Glomerular visceral epithelial cell (primary cell): ENCODE data around the gene PPWD1.
A peak's percentile ranks its signal among the peaks of the same experiment; 100 is the strongest.
"Not testable (repeated sequence)": the region's sequence is repeated elsewhere in the genome, so short reads cannot be mapped to it uniquely, and the experiment has no call there.

Source experiments
- DNase-seq: peaks from one replicate; pipeline ENCODE4 v3.0.0-alpha.2; 2016; ENCODE audit errors: extremely low spot score

The PPWD1 gene

DNA sequence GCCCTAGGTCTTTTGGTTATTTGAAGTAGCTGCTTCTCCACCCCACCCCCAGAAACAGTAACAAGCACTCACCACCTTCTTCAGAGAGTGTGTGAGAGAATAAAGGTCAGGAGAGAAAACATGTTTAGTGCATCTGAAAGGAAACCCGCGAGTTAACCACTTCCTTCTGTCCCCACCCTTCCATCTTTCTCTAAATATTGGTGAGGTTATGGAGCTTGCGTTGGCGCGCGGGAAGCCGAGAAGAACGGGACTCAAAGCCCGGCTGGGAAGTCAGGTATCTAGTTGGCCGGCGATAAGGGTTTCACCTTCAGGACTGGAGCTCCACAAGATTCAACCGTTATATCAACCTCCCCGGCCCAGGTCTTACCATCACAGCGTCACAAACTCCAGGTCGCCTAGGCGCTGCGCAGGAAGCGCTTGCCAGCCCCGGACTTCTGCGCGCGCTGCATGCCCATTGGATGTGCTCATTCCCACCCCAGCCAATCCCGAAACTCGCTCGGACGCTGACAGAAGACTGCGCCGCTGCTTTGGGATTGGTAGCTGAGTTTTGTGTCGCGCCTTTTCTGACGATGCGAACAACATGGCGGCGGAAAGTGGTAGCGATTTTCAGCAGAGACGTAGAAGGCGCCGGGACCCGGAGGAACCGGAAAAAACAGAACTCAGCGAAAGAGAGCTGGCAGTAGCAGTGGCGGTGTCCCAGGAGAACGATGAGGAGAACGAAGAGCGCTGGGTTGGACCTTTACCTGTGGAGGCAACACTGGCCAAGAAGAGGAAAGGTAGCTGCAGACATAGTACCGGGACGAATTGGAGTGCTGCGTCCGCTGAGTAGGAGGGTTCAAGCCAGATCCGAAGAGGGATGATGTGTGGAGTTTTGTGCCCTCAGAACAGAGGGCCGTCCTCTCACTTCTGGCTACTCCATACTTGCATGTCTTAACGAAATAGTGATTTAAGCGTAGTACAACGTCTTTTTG is at the start of gene PPWD1, which contains the start of gene CENPK:
Gene PPWD1, plus strand, starts transcription at position 566 of the 971 bp plus-strand sequence. Its CDS starts 15 bp downstream, at position 581.
Gene CENPK, minus strand, starts transcription at position 438 of the 971 bp plus-strand sequence. CDS start 8,261 bp downstream, outside the sequence.
- peak; percentile 97 for DNase-seq

DNA sequence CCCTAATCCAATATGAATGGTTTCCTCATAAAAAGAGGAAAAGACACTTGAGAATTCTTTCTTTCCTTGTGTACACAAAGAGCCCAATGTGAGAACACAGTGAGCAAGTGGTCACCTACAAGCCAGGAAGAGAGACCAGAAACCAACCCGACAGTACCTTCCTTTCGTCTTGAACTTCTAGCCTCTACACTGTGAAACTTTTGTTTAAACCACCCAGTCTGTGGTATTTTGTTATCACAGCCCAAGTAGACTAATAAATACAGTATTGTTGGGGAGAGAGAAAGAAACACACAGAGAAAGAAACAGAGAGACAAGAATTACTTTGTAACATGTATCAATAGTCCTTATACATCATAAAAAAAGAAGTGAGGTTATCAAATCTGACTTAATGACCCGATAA is 37.4 kb upstream of the PPWD1 start:
- DNase-seq, result no peak

DNA sequence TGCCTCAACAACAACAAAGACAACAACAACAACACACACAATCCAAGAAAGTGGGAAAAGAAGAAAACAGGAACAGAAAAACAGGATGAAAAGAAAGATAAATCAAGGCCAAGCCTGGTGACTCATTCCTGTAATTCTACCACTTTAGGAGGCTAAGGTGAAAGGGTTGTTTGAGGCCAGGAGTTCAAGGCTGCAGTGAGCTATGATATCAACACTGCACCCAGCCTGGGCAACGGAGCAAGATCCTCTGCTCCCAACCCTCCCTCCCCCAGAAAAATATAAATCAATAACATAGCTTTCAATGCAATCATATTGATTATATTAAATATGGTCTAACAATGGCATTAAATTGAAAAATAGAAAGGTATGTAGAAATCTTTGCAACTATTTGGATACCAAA is 32.2 kb upstream of the PPWD1 start:
- DNase-seq, result no peak

DNA sequence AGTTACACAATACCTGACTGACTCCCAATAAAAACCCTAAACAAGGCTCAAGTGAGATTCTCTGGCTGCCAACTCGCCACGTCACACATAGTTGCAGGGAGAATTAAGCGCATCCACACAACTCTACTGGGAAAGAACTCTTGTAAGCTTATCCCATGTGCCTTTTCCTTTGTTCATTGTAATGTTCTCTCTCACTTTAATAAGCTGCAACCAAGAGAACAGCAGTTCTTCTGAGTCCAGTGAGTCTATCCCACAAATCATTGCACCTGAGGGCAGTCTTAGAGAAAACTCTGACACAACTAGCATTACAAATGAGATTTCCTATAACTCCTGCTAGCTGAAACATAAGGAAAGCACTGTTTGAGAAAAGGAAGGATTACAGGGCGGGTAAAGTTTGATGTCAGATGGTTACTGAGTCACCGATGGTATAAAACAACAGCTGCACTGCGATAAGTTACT is 27.5 kb upstream of the PPWD1 start:
- no peak for DNase-seq

DNA sequence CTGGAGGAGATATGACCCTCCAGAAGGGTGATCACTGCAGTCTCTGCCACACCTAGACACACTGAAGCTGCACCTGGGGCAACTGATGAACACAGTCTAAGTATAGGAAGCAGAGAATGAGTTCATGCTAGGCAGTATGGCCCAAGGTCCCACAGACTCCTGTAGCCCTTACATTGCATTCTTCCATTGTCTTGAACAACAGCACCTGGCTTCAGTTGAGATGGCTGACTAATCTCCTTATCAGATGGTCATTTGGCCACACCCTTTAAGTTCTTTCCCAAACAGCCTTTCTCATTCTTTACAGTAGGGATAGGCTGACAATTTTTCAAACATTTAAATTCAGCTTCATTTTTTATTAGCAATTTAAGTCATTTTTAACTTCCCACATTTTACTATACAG is 23.3 kb upstream of the PPWD1 start:
- DNase-seq, result no peak

DNA sequence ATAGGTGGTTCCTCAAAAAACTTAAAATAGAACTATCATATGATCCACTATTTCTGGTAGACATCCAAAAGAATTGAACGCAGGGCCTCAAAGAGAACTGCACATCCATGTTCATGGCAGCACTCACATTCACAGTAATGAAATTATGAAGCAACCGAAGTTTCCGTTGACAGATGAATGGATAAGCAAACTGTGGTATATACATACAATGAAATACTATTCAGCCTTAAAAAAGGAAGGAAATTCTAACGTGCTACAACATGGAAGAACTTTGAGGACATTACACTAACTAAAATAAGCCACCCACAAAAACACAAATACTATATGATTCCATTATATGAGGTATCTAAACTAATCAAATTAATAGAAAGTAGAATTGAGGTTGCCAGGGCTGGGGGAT is 18.6 kb upstream of the PPWD1 start:
- no peak for DNase-seq

DNA sequence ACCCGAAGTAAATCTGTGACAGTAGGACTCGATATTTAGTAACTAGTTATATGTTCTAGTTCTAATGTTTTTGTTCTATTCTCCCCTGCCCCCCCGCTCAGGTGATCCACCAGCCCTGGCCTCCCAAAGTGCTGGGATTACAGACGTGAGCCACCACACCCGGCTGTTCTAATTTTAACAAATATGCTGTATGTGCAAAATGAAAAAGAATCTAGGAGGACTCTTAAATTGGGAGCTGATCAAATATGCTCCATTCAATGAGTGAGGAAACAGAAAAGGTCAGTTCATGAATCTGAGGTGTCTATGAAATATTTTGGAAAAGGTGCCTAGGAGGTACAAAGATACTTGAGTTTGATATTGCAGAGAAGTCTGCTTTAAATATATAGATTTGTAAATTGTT is 17.0 kb upstream of the PPWD1 start:
- DNase-seq, result no peak

DNA sequence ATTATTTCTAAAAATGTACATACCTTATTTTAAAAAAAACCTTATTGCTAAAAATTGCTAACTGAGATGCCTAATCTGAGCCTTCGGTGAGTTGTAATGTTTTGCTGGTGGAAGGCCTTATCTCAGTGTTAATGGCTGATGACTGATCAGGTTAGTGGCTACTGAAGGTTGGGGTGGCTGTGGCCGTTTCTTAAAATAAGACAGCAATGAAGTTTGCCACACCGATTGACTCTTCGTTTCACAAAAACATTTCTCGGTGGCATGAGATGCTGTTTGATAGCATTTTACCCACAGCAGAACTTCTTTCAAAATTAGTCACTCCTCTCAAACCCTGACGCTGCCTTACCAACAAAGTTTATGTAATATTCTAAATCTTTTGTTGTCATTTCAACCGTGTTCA is 14.8 kb upstream of the PPWD1 start:
- no peak for DNase-seq

DNA sequence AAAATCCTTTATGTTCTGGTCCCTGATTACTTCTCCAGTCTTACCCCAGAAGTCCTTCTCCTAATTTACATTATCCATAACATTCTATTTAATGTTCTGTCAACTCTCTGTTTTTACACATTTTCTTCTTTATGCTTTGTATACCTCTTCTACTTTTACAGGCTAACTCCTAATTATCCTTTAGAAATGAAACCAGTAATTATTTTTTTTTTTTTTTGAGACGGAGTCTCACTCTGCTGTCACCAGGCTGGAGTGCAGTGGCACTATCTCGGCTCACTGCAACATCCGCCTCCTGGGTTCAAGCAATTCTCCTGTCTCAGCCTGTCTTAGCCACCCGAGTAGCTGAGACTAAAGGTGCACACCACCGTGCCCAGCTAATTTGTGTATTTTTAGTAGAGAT is 9.2 kb upstream of the PPWD1 start:
- DNase-seq, result no peak

DNA sequence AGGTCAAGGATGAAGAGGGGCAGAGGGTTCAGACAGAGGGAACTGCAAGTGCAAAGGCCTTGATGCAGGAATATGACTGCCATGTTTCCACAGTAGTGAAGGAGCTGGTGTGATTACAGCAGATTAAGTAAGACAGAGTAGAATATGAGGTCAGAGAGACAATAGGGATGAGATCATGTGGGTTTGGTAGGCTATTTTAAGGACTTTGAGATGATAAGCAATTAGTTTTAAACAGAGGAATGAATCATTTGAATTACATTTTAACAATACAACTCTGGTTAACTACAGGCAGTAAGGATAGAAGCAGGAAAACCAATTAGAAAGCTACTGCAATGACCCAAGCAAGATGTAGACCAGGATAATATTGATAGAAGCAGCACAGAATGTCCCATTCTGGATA is 7.8 kb upstream of the PPWD1 start:
- no peak for DNase-seq

DNA sequence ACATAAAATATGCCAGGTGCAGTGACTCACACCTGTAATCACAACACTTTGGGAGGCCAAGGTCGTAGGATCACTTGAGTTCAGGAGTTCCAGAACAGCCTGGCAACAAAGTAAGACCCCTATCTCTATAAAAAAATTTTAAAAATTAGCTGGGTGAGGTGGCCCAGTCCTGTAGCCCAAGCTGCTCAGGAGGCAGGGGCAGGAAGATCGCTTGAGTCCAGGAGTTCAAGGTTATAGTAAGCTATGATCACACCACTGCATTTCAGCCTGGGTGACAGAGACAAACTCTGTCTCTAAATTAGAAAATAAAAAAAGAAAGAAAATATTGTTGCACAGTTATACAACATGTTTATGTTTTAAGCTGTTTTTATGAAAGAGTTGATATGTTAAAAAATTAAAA is 6.9 kb upstream of the PPWD1 start:
- no peak for DNase-seq

DNA sequence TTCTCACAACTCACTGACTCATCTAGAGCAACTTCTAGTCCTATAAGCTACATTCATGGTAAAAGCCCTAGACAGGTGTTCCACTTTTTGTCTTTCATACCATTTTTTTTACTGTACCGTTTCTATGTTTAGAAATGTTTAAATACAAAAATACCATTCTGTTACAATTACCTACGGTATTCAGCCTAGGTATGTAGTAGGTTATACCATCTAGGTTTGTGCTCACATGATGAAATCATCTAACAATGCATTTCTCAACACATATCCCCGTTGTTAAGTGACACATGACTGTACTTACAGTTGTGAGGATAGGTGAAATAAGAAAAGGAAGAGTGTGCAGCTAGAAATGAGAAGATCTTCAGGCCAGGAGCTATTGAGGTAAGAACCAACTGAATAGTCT is 6.4 kb upstream of the PPWD1 start:
- no peak for DNase-seq

DNA sequence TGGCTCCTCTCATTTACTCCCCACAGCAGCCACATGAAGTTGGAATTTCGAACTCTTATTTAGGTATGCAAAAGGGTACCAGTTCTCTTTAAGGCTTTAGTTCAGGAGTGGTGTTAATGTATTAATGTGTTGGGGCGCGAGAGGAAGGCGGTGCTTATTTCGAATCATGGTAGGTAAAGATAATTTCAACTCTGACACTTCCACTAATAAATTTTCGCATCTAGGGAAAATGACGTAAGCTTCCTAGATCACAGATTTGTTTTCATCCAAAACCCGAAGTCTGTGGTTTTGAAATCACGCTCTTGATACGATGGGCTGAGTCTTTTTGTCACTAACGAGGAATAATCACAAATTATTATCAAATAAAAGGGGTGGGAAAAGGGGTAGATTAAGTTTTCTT is 681 bp downstream of the PPWD1 start:
- peak; percentile 4 for DNase-seq

DNA sequence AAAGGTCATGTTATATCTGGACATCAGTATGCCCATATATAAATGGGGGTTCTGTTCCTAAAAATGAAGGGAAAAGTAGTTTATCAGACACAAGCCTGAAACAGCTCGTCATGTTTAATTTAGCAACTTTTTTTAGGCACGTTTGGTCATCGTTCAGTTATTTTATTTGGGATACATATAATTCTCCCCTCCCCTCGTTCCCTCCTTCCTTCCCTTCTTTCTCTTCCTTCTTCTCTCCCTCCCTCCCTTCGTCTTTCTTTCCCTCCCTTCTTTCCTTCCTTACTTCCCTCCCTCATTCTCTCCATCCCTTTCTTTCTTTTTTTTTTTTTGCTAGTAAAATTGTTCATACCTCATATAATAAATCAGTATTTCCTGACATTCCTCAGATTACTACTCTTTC is 3.4 kb downstream of the PPWD1 start:
- DNase-seq, result no peak

DNA sequence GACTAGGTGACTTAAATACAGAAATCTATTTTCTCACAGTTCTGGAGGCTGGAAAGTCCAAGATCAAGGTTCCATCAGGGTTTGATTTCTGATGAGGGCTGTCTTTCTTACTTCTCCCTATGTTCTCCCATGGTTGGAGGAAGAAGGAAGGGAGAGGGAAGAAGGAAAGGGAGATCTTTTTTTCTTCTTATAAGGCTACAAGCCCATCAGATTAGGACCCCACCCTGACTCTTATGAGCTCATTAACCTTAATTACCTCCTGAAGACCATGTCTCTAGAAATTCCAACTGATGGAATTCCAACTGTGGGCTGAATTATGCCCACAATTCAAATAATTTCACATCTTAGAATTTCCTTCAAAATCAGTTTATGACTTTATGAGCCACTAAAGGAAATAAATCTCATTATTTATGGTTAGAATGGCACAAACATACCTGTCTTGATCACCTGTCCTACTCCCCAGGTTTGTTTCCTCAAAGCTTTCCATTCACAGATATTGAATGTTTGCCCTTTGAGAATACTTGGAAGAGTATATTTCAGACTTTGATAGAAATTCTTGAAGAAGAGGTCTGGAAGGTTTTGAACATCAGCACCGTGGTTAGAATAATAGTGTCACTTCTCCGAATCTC is 7.6 kb downstream of the PPWD1 start:
- no peak for DNase-seq

DNA sequence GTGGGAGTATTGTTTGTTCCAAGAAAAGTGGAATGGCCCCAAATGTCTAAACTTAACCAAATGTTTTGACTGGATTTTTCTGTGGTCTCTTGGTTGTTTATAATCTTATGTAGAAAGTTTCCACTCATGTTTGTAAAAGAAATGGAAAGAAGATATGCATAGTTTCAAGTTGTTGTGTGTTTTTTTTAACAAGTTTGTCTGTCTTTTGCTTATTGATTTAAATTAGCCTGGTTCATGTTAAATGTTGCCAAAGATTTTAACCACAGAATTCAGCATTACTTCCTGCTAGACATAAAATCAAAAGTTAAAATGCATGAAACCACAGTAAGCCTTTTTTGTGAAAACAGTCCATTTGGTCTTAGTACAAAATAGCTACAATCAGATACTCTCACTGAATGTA is 14.0 kb downstream of the PPWD1 start:
- no peak for DNase-seq

DNA sequence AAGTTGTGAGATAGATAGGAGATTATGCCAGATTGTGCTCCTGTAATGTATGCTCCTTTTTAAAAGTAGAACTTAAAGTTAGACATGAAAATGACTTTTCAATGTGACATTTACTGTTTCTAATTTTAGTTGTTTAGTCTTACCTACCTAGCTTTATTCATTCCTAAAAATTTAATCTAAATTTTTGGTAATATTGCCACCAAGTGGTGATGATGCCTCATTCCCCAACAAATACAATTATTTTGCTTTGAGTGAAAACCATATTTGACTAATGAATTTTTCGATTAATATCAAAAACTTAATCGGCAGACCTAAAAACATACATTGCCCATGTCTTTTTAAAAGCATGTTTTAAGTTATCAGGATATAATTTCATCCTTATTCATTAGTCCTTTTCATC is 25.6 kb downstream of the PPWD1 start:
- no peak for DNase-seq

DNA sequence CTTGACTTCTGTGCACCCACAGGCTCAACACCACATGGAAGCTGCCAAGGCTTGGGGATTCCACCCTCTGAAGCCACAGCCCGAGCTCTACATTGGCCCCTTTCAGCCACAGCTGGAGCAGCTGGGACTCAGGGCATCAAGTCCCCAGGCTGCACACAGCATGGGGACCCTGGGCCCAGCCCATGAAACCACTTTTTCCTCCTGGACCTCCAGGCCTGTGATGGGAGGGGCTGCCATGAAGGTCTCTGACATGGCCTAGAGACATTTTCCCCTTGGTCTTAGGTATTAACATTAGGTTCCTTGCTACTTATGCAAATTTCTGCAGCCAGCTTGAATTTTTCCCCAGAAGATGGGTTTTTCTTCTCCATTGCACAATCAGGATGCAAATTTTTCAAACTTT is 38.7 kb downstream of the PPWD1 start:
- not testable (repeated sequence) for DNase-seq

DNA sequence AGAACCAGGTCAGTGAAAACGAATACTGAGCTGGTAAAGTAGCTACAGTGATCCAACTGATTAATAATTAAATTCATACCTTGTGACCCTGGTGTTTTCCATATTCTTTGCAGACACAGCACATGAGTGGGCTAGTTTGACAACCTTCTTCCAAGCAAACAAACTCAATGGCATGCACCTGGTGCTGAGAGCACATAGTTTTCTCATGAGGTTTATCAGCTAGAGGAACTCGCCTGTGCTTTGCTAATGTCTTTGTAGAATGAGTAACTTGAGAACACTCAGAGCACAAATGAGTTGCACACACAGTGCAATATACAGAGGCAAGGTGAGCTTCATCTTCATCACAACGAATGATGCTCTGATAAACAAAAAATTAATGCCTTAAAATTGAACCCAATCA is 48.4 kb downstream of the PPWD1 start:
- peak; percentile 72 for DNase-seq

DNA sequence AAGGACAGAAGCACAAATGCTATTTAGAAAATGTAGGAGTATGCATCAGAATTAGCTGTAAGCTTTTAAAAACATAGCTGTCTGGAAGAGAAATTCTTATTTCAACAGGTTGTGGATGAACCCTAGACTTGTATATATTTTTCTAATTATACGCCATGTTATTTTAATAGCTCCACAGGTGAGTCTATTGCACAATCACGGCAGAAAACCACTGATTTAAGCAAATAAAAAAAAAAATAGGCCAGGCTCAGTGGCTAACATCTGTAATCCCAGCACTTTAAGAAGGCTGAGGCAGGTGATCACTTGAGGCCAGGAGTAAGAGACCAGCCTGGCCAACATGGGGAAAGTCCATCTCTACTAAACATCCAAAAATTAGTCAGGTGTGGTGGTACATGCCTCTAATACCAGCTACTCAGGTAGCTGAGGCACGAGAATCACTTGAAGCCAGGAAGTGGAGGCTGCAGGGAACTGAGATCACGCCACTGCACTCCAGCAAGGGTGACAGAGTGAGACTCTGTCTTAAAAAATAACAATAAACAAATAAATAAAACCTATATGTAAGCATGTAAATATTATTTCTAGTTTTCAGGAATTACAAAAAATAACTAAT is 49.3 kb downstream of the PPWD1 start:
- DNase-seq, result no peak

DNA sequence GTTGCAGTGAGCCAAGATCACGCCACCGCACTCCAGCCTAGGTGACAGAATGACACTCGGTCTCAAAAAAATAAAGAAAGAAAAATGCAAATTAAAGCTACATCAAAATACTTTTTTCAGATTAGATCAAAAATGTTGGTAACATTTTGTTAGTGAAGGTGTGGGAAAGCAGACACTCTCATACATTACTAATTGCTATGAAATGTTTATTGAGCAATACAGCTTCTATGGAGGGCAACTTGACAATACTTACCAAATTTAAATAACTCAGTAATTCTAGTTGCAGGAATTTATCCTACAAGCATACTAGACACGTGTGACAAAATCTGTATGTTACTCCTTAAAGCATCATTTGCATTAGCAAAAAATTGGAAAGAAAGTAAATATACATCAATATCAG is 56.9 kb downstream of the PPWD1 start:
- DNase-seq, result no peak

DNA sequence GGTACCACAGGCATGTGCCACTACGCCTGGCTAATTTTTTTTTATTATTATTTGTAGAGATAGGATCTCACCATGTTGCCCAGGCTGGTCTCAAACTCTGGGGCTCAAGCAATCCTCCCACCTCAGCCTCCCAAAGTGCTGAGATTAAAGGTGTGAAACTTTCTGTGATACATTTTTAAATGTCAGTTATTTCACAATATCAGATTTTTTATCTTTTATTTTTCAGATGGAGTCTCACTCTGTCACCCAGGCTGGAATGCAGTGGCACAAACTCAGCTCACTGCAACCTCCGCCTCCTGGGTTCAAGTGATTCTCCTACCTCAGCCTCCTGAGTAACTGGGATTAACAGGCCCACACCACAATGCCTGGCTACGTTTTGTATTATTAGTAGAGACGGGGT is 58.9 kb downstream of the PPWD1 start:
- DNase-seq, result not testable (repeated sequence)

DNA sequence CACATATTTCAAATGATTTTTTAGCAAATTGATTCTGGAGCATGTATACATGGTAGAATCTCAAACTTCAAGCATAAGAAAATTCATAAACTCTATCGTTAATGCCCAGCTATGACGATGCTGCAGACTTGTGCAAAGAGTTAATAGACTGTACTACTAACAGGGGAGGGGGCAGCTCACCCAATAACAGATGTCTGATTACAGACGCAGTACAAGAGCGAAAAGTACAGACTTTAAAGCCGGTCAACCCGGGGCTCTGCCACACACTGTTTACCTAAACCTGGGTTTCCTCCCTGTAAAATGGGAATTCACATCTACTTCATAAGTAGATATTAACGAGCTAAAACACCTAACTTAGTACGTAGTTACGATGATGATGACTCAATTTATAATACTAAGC is 60.4 kb downstream of the PPWD1 start:
- DNase-seq, result no peak
